HCT116 (cell line): Measurements from ENCODE around the gene SBF2.

Experiments
- JUND ChIP-seq: IDR thresholded peaks from 2 replicates; pipeline ENCODE4 v1.6.1; 2012
- POLR2A ChIP-seq: IDR thresholded peaks from 2 replicates; pipeline ENCODE4 v1.7.0; 2011; ENCODE audit warnings: borderline replicate concordance; ENCODE audit not compliant: insufficient read depth, insufficient read length; ENCODE audit errors: extremely low read depth

DNA sequence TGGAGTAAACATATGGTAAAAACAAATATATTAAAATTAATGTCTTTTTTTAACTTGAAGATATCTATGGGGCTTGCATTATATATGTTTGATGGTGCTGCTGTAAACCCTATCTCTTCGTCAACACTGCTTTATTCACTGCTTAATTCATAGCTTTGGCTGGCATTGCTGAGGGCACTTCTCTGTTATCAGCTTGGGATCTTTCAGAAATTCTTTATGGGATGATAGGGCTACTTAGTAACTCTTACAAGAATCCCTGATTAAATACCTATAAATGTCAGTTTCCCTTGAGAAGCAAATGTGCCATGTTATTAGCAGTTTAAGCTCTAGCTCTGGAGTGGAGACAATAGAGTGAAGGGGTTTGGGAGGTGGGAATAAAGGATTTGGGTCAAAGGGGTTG lies 517.8 kb downstream of the SBF2 start:
- no peak for TF ChIP-seq POLR2A
- no peak for TF ChIP-seq JUND
